ENCODE data around the gene CPLX4.

Gene CPLX4, protein sequence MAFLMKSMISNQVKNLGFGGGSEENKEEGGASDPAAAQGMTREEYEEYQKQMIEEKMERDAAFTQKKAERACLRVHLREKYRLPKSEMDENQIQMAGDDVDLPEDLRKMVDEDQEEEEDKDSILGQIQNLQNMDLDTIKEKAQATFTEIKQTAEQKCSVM

GRCh38 chr18:59318460-59319050 lies at the start of gene CPLX4:
TSS of gene CPLX4 (minus strand) at chr18:59318649. CDS start at chr18:59318462, 187 bp downstream.
- no peak for DNase-seq (ENCODE audit: low read depth, low spot score)

- no peak for DNase-seq (ENCODE audit: low read depth, low spot score)
Observed at GRCh38 chr18:59360381-59360780, 41.9 kb upstream of the CPLX4 start.

DNA sequence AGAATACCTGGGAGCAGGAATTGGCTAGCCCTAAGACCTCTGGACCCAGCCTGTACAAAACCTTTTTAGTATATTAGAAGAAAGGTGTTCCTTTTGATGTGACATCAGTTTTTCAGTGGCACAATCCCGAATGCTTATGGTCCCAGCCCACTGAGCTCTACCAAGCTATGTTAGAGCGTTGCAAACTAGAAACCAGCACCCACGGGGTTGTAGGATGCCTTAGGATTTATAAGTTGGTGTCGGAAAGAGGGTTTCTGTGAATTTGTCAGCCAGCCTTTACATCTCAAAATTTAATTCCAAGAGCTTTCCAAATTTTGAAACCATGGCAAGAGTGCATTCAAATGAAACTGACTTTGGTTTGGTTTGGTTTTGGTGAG lies 41.1 kb upstream of the CPLX4 start:
- DNase-seq (ENCODE audit: low read depth, low spot score), result no peak

GRCh38 chr18:59358712-59359575 lies 40.5 kb upstream of the CPLX4 start, which contains the start of gene LMAN1:
TSS of gene LMAN1 (minus strand) at chr18:59359265. CDS start at chr18:59359244, 21 bp downstream.
- peak; percentile 98 for DNase-seq (ENCODE audit: low read depth, low spot score)

GRCh38 chr18:59358414-59358711 lies 39.9 kb upstream of the CPLX4 start:
- DNase-seq (ENCODE audit: low read depth, low spot score), result no peak

DNA sequence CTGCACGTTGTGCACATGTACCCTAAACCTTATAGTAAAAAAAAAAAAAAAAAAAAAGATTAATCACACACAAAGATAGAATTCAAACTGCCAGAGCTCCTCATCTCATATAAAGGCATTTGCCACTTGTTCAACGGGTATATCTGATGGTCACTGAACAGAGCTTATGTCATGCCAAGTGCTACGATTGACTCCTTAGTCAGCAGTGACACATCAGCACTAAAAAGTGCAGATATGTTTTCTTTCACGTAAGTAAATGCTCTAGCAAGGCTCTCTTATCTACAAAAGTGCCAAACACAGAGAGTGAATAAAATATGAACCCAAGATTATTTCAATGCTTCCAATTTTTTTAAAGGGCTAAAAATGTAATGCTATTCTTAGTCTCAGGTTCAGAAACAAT lies 39.5 kb upstream of the CPLX4 start:
- peak; percentile 60 for DNase-seq (ENCODE audit: low read depth, low spot score)

DNA sequence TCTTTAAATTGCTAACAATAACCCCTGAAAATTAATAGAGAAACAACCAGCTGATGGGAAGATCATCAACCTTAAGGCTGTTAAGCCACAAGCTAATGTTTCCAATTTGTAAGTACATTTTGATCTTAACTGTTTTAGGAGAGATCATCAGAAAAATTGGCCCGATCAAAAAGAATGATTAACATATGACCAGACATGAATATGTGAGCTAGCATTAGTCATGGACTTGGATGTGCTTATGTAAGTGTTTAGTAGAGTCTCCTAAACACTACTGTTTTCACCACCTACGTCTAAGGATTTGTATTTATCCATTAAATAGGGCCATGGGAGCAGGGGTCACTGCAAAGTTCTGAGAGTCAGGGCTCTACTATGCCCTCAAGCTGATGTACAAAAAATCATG lies 36.3 kb upstream of the CPLX4 start:
- no peak for DNase-seq (ENCODE audit: low read depth, low spot score)

DNA sequence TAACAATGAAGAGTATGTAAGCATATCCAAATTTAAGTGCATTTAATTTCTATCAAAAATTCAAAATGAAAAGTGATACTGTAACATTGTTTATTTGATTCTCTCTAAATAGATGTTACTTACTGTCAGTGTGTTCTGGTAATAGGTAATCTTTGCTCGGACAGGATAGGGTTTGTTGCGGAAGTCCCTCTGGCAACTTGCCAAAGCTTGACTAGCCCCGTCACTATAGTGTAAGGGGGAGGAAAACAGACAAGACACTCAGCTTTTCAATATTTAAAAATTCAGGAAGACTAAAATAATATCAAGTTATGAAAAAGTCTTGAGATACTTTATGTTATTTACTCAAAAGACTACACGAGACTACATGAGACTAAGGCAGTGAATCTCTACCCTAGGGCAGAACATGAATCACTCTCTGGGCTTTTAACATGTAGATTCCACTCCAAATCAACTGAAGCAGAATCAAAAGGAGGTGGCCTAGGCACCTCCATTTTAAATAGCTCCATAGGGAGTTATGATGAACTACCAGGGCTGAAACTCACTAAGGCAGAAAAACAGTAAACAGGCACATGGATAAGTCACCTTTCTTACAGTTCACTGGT lies 34.7 kb upstream of the CPLX4 start:
- no peak for DNase-seq (ENCODE audit: low read depth, low spot score)

DNA sequence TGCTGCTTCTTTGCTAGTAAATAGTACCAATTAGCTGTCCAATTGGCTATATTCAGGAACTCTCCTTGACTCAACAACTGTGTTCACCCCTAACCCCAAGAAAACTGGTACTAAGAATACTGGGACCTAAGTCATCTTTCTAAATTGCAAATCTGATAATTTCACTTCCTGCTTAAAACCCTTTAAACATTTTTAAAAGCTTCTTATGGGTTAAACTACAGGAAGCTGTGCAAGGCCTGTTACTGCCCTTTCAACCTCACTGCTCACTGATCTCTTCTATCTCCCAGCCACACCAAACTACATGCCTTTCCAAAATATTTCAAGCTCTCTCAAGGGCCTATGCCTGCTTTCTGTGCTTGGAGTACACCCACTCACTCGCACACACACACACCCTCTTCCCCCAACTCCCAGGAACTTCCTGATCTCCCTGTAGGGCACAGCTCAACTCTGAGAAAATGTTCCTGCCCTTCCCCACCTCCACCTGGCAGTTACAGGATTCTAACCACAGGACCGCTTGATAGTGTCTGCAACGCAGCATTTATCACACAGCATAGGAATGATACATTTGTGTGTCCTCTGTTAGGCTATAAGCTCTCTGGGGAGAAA lies 33.9 kb upstream of the CPLX4 start:
- no peak for DNase-seq (ENCODE audit: low read depth, low spot score)

DNA sequence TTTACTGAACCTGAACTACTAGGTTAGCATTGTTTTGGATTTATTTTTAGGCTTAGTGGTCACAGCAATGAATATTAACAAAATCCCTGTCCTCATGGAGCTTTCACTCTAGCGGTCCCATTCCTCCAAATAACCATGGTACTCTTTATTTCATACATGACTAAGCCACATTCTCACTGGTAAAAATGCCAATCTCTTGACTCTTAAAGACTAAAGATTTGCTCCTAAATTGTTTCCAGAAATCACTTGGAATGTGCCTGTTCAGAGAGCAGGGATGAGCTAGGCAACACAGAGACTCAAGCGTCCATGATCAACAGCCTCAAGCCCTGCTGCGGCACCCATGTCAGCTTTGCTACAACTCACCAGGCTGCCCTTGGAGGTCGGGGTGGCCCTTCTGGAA lies 27.1 kb upstream of the CPLX4 start:
- no peak for DNase-seq (ENCODE audit: low read depth, low spot score)

GRCh38 chr18:59344996-59345395 lies 26.5 kb upstream of the CPLX4 start:
- no peak for DNase-seq (ENCODE audit: low read depth, low spot score)

GRCh38 chr18:59343926-59344325 lies 25.5 kb upstream of the CPLX4 start:
- DNase-seq (ENCODE audit: low read depth, low spot score), result no peak

- DNase-seq (ENCODE audit: low read depth, low spot score), result no peak
Observed at GRCh38 chr18:59340817-59341216, 22.4 kb upstream of the CPLX4 start.

- DNase-seq (ENCODE audit: low read depth, low spot score), result no peak
Observed at GRCh38 chr18:59340312-59340711, 21.9 kb upstream of the CPLX4 start.

GRCh38 chr18:59332986-59333385 lies 14.5 kb upstream of the CPLX4 start:
- DNase-seq (ENCODE audit: low read depth, low spot score), result no peak

DNA sequence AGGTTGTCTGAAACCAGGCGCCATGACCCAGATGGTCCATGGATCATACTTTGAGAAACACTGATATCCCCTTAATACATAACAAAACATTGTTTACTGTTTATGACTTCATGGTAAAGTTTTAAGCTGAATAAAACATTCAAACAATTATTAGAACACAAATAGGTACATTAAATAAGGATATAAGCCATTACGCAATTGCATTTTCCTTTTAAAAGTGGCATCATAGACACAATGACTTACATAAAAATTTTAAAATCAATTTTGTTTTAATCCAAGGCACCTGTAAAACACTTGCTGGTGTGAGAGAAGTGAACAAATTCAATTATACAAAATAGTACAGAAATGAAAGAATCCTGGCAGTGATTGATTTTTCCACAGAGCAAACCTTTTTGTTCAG lies 10.2 kb upstream of the CPLX4 start:
- no peak for DNase-seq (ENCODE audit: low read depth, low spot score)

DNA sequence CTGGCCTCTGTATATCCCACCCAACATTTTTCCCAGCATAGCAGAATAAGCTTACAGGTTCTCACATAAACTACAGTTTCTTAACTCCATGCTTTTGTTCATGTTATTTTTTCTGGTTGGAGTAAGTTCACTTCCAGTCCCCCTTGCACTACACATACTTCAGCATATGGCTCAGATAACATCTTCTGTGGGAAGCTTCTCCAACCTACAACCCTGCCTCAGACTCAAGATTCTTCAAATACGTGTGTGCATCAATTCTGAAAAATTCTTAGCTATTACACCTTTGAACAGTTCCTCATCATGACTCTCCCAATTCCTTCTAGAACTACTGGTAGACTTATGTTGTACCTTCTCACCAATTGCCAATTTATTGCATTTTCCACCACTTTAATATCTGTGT lies 7.5 kb upstream of the CPLX4 start:
- no peak for DNase-seq (ENCODE audit: low read depth, low spot score)

DNA sequence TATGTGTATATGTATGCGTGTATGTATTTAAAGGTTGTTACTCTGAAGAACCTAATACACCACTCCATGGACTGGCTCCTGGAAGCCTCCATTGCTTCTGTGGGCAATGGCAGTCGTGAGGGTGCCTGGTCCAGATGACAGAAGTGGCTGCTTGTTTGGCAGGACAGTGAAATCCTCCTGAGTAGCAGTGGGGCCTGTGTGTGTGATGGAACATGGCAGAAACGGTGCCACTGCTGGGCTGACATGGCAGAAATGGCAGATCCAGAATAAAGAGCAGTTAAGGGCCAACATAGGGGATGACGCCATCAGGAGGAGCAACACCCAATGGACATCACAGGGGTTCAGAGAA lies 6.1 kb upstream of the CPLX4 start:
- DNase-seq (ENCODE audit: low read depth, low spot score), result no peak

- peak; percentile 79 for DNase-seq (ENCODE audit: low read depth, low spot score)
Observed at GRCh38 chr18:59323931-59324622, 5.6 kb upstream of the CPLX4 start.

DNA sequence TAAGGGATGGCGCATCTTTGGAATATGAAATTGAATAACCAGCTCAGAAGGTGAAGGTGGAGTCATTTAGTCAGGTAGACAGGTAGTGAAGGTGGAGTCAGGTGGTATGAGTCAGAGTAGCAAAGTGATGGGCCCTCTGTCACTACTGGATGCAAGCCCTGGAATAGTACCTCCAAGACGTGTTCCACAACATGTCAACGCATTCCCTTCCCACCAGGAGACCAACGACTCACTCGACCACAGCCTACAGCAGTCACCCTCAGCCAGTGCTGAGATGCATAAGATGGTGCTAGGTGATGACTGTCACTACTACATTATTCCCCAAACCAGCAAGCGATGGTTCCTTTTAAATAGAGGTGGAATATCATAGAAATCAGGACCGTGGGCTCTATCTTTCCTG lies 6.8 kb downstream of the CPLX4 start:
- peak; percentile 6 for DNase-seq (ENCODE audit: low read depth, low spot score)

- no peak for DNase-seq (ENCODE audit: low read depth, low spot score)
Observed at GRCh38 chr18:59308938-59309260, 9.6 kb downstream of the CPLX4 start.
